ENCODE data around the gene TTYH3.

DNA sequence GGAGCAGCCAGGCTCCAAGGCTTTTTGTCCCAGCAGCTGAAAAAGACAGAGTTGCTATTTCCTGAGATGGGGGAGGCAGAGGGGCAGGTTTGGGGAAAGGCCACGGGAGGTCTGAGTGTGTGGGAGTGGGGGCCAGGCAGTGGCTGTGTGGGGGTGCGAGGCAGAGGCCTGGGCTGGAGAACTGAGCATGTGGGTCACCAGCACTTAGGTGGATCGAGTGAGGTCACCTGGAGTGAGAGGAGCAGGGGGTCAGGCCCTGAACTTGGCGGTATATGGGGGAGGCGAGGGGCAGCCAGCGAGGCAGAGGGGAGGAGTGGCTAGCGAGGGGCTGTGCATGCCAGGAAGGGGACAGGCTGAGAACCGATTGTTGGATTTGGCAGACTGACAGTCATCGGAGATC is 44.7 kb upstream of the TTYH3 start:
- TF ChIP-seq, protein P1, sequence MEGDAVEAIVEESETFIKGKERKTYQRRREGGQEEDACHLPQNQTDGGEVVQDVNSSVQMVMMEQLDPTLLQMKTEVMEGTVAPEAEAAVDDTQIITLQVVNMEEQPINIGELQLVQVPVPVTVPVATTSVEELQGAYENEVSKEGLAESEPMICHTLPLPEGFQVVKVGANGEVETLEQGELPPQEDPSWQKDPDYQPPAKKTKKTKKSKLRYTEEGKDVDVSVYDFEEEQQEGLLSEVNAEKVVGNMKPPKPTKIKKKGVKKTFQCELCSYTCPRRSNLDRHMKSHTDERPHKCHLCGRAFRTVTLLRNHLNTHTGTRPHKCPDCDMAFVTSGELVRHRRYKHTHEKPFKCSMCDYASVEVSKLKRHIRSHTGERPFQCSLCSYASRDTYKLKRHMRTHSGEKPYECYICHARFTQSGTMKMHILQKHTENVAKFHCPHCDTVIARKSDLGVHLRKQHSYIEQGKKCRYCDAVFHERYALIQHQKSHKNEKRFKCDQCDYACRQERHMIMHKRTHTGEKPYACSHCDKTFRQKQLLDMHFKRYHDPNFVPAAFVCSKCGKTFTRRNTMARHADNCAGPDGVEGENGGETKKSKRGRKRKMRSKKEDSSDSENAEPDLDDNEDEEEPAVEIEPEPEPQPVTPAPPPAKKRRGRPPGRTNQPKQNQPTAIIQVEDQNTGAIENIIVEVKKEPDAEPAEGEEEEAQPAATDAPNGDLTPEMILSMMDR (IDR thresholded peaks at IDR 0.05): no peak
- TF ChIP-seq POLR2A (IDR thresholded peaks at IDR 0.05): no peak

All from thyroid gland (tissue), 4 donors.